ENCODE data around the gene SUSD4.

- TF ChIP-seq HOXA7 (CRISPR knock-in tag; IDR thresholded peaks at IDR 0.05) (no peak), MAZ (IDR thresholded peaks at IDR 0.05; ENCODE audit: borderline replicate concordance, low read depth, low read length) (no peak), NR3C1 (IDR thresholded peaks at IDR 0.05) (no peak), RAD21 (conservative IDR thresholded peaks at IDR 0.05 in 1 of 2, IDR thresholded peaks at IDR 0.05 in 1 of 2) (no peak)
- TF ChIP-seq, protein P1, sequence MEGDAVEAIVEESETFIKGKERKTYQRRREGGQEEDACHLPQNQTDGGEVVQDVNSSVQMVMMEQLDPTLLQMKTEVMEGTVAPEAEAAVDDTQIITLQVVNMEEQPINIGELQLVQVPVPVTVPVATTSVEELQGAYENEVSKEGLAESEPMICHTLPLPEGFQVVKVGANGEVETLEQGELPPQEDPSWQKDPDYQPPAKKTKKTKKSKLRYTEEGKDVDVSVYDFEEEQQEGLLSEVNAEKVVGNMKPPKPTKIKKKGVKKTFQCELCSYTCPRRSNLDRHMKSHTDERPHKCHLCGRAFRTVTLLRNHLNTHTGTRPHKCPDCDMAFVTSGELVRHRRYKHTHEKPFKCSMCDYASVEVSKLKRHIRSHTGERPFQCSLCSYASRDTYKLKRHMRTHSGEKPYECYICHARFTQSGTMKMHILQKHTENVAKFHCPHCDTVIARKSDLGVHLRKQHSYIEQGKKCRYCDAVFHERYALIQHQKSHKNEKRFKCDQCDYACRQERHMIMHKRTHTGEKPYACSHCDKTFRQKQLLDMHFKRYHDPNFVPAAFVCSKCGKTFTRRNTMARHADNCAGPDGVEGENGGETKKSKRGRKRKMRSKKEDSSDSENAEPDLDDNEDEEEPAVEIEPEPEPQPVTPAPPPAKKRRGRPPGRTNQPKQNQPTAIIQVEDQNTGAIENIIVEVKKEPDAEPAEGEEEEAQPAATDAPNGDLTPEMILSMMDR (IDR thresholded peaks at IDR 0.05) = no peak
Observed at GRCh38 chr1:223233410-223234169, 130.4 kb downstream of the SUSD4 start.

Data from A549 (cell line).